ENCODE data around the gene TSPAN18. TPM values are rescaled to one million over a fixed set of nuclear protein-coding genes. Genes with fewer than 3 reads are reported as not detected.

TSPAN18 gene
- total RNA-seq, 1 experiment from 2014 or later, result 21.3 TPM

GRCh38 chr11:44746894-44747293, 20.1 kb downstream of the TSPAN18 start:
- ChIA-PET POLR2A (no interaction called here), CTCF (no interaction called here)
- 0 out of 2 replicates have a peak, but pooled peaks cover 2% of the 10 kb centered on the region for H3K4me1 ChIP-seq (ENCODE audit: control insufficient read depth, insufficient read depth, low read length)
- H3K27ac ChIP-seq (ENCODE audit: low read length), result no peak overlapping the region
- peak; percentile 33; the same call in 1 of the 2 replicates for ATAC-seq
- no TSS peak for BruUV-seq (replicated peaks)
- no peaks in the 10 kb centered on the region for H3K27me3 ChIP-seq (ENCODE audit: control insufficient read depth, insufficient read depth, low read length)
- no peaks in the 10 kb centered on the region for H3K9me3 ChIP-seq (ENCODE audit: control insufficient read depth, insufficient read depth, low read depth, low read length)
- intact Hi-C loops (cut with micrococcal nuclease; ENCODE audit: unreplicated experiment) (no loop called here), in situ Hi-C loops (cut with HindIII; ENCODE audit: low pct_unique_long_range_greater_than_20kb, low sequenced_read_pairs) (no loop called here)
- H3K36me3 ChIP-seq (ENCODE audit: control insufficient read depth, insufficient read depth, low read length), result no peaks in the 10 kb centered on the region
- no peak for DNase-seq (ENCODE audit: low read depth, low spot score)
- TF ChIP-seq, protein P1, sequence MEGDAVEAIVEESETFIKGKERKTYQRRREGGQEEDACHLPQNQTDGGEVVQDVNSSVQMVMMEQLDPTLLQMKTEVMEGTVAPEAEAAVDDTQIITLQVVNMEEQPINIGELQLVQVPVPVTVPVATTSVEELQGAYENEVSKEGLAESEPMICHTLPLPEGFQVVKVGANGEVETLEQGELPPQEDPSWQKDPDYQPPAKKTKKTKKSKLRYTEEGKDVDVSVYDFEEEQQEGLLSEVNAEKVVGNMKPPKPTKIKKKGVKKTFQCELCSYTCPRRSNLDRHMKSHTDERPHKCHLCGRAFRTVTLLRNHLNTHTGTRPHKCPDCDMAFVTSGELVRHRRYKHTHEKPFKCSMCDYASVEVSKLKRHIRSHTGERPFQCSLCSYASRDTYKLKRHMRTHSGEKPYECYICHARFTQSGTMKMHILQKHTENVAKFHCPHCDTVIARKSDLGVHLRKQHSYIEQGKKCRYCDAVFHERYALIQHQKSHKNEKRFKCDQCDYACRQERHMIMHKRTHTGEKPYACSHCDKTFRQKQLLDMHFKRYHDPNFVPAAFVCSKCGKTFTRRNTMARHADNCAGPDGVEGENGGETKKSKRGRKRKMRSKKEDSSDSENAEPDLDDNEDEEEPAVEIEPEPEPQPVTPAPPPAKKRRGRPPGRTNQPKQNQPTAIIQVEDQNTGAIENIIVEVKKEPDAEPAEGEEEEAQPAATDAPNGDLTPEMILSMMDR (IDR thresholded peaks at IDR 0.05), result no peak
- TF ChIP-seq, protein P2, sequence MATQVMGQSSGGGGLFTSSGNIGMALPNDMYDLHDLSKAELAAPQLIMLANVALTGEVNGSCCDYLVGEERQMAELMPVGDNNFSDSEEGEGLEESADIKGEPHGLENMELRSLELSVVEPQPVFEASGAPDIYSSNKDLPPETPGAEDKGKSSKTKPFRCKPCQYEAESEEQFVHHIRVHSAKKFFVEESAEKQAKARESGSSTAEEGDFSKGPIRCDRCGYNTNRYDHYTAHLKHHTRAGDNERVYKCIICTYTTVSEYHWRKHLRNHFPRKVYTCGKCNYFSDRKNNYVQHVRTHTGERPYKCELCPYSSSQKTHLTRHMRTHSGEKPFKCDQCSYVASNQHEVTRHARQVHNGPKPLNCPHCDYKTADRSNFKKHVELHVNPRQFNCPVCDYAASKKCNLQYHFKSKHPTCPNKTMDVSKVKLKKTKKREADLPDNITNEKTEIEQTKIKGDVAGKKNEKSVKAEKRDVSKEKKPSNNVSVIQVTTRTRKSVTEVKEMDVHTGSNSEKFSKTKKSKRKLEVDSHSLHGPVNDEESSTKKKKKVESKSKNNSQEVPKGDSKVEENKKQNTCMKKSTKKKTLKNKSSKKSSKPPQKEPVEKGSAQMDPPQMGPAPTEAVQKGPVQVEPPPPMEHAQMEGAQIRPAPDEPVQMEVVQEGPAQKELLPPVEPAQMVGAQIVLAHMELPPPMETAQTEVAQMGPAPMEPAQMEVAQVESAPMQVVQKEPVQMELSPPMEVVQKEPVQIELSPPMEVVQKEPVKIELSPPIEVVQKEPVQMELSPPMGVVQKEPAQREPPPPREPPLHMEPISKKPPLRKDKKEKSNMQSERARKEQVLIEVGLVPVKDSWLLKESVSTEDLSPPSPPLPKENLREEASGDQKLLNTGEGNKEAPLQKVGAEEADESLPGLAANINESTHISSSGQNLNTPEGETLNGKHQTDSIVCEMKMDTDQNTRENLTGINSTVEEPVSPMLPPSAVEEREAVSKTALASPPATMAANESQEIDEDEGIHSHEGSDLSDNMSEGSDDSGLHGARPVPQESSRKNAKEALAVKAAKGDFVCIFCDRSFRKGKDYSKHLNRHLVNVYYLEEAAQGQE (IDR thresholded peaks at IDR 0.05; ENCODE audit: insufficient read depth in 1 of 2, low read depth in 2 of 2, low read length in 1 of 2), result no peak
- H3K4me3 ChIP-seq (ENCODE audit: low read depth in 2 of 2, low read length in 2 of 2), result no peak overlapping the region

- intact Hi-C loops (cut with micrococcal nuclease; ENCODE audit: unreplicated experiment) (no loop called here), in situ Hi-C loops (cut with HindIII; ENCODE audit: low pct_unique_long_range_greater_than_20kb, low sequenced_read_pairs) (no loop called here)
- no peaks in the 10 kb centered on the region for H3K27me3 ChIP-seq (ENCODE audit: control insufficient read depth, insufficient read depth, low read length)
- no peak overlapping the region for H3K27ac ChIP-seq (ENCODE audit: low read length)
- TF ChIP-seq SIN3A (IDR thresholded peaks at IDR 0.05; ENCODE audit: borderline replicate concordance, insufficient read depth, low read depth, low read length) (no peak), TCF7L2 (IDR thresholded peaks at IDR 0.05; ENCODE audit: low read depth, low read length) (no peak)
- TF ChIP-seq, protein P2 (IDR thresholded peaks at IDR 0.05; ENCODE audit: insufficient read depth in 1 of 2, low read depth in 2 of 2, low read length in 1 of 2), result no peak
- H3K9me3 ChIP-seq (ENCODE audit: control insufficient read depth, insufficient read depth, low read depth, low read length), result no peaks in the 10 kb centered on the region
- POLR2A ChIA-PET, result no interaction called here
- H3K4me1 ChIP-seq (ENCODE audit: control insufficient read depth, insufficient read depth, low read length), result 0 out of 2 replicates have a peak, but pooled peaks cover 2% of the 10 kb centered on the region
- no peak for ATAC-seq
- no peak overlapping the region for H3K4me3 ChIP-seq (ENCODE audit: low read depth in 2 of 2, low read length in 2 of 2)
- CTCF ChIA-PET, result no interaction called here
- no TSS peak for BruUV-seq (replicated peaks)
- no peaks in the 10 kb centered on the region for H3K36me3 ChIP-seq (ENCODE audit: control insufficient read depth, insufficient read depth, low read length)
- no peak for DNase-seq (ENCODE audit: low read depth, low spot score)
These were observed 20.6 kb downstream of the TSPAN18 start for GRCh38 chr11:44747316-44747715.

Measured in Panc1 (cell line).